Hepatic stellate cell (primary cell): ENCODE results near the gene RNF144B.
"Not testable (repeated sequence)": the region's sequence is repeated elsewhere in the genome, so short reads cannot be mapped to it uniquely, and the experiment has no call there.

Experiments used
- DNase-seq: peaks from one replicate; pipeline ENCODE4 v3.0.0; 2011; ENCODE audit warnings: low spot score

The RNF144B gene

GRCh38 chr6:18409602-18410001, 22.5 kb downstream of the RNF144B start:
- not testable (repeated sequence) for DNase-seq

- DNase-seq = no peak
Observed at GRCh38 chr6:18410412-18410811, 23.3 kb downstream of the RNF144B start.

GRCh38 chr6:18412068-18412467, 24.9 kb downstream of the RNF144B start:
- no peak for DNase-seq

GRCh38 chr6:18412644-18413043, 25.5 kb downstream of the RNF144B start:
- DNase-seq = no peak

GRCh38 chr6:18413381-18413780, 26.2 kb downstream of the RNF144B start:
- no peak for DNase-seq

- DNase-seq = no peak
Observed at GRCh38 chr6:18414116-18414515, 27.0 kb downstream of the RNF144B start.

GRCh38 chr6:18415207-18415606, 28.1 kb downstream of the RNF144B start:
- no peak for DNase-seq

- DNase-seq = no peak
Observed at GRCh38 chr6:18415671-18416340, 28.7 kb downstream of the RNF144B start.

GRCh38 chr6:18416341-18416679, 29.2 kb downstream of the RNF144B start:
- DNase-seq = no peak

GRCh38 chr6:18420328-18420727, 33.2 kb downstream of the RNF144B start:
- DNase-seq = no peak

- DNase-seq = no peak
Observed at GRCh38 chr6:18422136-18422535, 35.0 kb downstream of the RNF144B start.

GRCh38 chr6:18423426-18423825, 36.3 kb downstream of the RNF144B start:
- DNase-seq = no peak

- DNase-seq = no peak
Observed at GRCh38 chr6:18424201-18424600, 37.1 kb downstream of the RNF144B start.

- DNase-seq = no peak
Observed at GRCh38 chr6:18425218-18425617, 38.1 kb downstream of the RNF144B start.

GRCh38 chr6:18427296-18427695, 40.1 kb downstream of the RNF144B start:
- no peak for DNase-seq

- DNase-seq = no peak
Observed at GRCh38 chr6:18429655-18430297, 42.6 kb downstream of the RNF144B start.

- DNase-seq = no peak
Observed at GRCh38 chr6:18431581-18431980, 44.4 kb downstream of the RNF144B start.

- DNase-seq = no peak
Observed at GRCh38 chr6:18432180-18432579, 45.0 kb downstream of the RNF144B start.

GRCh38 chr6:18432619-18433018, 45.5 kb downstream of the RNF144B start:
- no peak for DNase-seq

- no peak for DNase-seq
Observed at GRCh38 chr6:18433059-18433458, 45.9 kb downstream of the RNF144B start.

- no peak for DNase-seq
Observed at GRCh38 chr6:18436341-18436740, 49.2 kb downstream of the RNF144B start.

- no peak for DNase-seq
Observed at GRCh38 chr6:18439581-18439980, 52.4 kb downstream of the RNF144B start.

GRCh38 chr6:18441251-18441979, 54.3 kb downstream of the RNF144B start:
- no peak for DNase-seq
